NCI-H748 treated with DMSO at 0.1 percent for 48 hours (cell line): ENCODE data around the gene RGL3.
"Not testable (repeated sequence)": the region's sequence is repeated elsewhere in the genome, so short reads cannot be mapped to it uniquely, and the experiment has no call there.

Experiments used
- DNase-seq: peaks from one replicate; lab custom pipeline; 2025; lab: John Stamatoyannopoulos, UW

Gene RGL3

DNA sequence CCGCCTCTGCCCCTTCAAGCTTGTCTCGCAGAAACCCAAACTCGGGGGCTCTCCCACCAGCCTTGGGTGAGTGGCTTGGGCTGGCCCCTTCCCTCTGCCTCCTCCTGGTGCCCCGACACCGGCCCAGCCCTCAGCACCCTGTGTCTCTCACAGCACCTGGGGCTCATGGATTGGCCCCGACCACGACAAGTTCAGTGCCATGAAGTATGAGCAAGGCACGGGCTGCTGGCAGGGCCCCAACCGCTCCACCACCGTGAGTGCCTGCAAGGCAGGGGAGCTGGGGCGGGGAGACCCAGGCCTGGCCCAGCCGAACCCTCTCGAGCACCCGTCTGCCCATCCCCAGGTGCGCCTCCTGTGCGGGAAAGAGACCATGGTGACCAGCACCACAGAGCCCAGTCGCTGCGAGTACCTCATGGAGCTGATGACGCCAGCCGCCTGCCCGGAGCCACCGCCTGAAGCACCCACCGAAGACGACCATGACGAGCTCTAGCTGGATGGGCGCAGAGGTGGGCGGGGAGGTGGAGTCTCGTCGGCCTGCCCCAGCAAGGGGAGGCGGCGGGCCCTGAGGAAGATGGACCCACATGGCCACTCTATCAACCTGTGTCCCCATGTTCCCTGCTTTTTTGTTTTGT, 29.9 kb upstream of the RGL3 start:
- DNase-seq: no peak

DNA sequence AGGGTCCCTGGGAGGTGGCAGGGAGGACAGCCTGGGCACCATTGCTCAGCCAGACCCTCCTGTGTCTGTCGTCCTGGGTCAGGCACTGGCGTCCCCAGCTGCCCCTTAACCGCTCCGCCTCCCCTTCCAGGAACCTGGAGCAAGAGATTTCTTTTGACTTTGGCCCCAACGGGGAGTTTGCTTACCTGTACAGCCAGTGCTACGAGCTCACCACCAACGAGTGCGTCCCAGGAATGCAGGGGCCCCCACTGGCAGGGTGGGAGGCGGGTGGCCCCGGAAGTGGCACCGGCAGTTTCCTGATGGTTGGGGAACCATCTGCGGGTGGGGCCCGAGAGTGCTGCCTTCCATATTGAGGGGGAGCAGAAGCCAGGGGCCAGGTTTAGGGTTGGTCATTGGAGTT, 29.3 kb upstream of the RGL3 start:
- no peak for DNase-seq

DNA sequence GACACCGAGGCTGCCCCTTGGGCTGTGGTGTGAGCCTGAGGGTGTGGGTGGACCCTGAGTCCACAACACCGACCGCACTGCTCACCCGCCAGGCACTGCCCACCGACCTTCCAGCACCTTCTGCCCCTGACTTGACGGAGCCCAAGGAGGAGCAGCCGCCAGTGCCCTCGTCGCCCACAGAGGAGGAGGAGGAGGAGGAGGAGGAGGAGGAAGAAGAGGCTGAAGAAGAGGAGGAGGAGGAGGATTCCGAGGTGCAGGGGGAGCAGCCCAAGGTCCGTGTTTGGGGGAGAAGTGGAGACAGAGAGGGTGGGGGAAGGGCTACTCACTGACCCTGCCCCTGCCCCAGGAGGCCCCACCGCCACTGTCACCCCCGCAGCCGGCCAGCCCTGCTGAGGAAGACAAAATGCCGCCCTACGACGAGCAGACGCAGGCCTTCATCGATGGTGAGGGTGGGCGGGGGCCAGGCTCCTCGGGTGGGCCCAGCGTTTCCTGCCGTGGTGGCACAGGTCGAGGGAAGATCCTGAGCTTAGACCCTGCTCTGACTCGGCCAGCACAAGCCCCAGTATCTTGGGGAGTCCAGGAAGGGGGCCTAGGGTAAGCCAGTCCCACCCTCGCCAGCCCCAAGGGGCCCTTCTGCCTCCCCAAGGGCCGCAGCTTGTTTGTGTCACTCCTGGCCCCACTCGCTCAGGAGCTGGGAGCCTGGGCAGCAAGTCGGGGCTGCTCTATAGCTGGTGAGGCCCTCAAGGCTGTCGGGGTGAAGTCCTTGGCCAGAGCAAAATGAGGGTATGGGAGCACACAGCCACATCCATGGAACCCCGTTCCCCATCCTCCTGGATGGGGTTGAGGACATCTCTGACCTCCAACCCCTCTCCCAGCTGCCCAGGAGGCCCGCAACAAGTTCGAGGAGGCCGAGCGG, 28.5 kb upstream of the RGL3 start:
- no peak for DNase-seq

DNA sequence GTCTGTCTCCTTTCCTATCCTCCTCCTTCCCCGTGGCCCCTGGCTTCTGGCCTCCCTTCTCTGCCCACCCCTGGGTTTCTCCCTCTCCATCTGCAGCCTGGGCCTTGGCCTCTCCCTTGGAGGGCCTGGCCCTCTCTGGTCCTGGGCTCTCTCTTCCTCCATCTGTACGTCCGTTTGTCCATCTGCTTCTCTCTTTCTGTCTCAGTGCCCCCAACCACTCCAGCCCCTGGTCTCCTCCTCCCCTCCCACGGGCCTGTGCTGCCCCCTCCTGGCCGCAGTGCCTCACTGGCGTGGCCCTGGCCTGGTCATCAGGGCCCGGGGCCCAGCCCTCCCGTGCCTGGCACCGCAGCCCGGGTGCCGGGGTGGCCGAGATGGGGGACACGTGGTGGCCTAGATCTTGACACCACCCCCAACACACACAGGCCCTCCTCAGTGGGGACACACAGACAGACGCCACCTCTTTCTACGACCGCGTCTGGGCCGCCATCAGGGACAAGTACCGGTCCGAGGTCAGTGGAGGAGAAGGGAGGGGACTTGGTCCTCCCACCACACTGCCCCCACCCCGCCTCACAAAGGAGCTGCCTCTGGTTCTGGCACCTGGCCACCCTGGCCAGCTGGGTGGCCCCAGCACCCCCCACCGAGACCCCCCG, 27.7 kb upstream of the RGL3 start:
- DNase-seq: no peak

DNA sequence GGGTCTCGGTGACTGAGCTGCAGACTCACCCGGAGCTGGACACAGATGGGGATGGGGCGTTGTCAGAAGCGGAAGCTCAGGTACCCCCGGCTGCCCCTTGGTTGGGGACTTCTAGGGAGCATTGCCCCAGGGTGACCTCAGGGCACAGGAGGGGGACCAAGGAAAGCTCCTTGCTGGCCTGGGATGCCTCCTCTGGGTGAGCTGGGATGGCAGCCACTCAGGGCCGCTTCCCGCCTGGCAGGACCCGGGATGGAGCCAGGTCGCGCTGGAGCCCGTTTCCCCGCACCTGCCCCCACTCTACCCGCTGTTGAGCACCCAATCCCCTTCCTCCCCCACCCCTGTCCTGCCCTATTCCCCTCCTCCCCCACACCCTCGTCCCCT, 27.1 kb upstream of the RGL3 start:
- no peak for DNase-seq

DNA sequence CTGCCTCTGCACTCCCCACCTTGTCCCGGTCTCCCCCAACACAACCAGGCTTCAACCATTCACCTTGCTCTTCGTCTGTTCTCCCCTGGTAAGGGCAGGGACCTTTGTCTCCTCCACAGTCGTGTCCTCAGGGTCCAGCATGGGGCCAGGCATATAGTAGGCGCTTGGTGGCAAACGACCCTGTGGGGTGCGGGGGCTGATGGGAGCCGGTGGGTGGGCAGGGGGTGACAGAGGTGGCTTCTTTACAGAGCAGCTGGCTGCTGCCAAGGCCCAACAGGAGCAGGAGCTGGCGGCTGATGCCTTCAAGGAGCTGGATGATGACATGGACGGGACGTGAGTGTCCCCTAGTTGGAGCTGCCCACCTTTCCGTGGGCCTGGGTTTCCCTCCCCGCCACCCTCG, 26.0 kb upstream of the RGL3 start:
- no peak for DNase-seq

DNA sequence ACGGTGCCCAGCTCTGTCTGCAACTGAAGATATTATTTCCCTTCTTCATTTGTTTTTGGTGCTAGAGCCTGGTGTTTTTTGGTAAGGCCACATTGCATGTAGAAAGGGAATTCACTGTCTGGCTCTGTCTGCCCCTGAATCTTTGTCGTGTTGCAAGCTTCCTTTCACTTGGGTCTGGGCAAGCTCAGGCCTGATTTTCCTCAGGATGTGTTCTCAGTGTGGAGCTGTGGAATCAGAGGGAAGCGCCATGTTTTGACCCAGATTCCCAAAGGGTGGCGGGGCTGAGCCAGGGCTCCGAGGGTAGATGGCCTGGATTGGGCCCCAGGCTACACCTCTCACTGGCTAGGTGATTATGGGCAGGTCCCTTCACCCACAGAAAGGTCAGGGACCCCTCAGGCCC, 24.9 kb upstream of the RGL3 start:
- no peak for DNase-seq

DNA sequence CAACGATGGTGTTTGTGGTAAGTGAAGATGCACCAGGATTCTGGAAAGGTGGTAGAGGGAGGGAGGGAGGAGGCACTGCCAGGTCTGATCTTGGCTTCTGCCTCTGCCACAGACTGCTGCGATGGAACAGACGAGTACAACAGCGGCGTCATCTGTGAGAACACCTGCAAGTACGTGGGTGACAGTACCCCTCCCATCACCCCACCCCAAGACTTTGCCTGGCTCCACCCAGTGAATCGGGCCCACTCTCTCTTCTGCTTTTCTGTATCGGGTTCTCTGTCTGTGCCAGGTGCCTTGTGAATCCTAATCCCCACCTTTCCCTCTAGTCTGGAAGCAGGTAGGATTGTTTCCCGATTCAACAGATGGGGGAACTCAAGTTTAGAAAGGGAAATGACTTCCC, 18.8 kb upstream of the RGL3 start:
- no peak for DNase-seq

DNA sequence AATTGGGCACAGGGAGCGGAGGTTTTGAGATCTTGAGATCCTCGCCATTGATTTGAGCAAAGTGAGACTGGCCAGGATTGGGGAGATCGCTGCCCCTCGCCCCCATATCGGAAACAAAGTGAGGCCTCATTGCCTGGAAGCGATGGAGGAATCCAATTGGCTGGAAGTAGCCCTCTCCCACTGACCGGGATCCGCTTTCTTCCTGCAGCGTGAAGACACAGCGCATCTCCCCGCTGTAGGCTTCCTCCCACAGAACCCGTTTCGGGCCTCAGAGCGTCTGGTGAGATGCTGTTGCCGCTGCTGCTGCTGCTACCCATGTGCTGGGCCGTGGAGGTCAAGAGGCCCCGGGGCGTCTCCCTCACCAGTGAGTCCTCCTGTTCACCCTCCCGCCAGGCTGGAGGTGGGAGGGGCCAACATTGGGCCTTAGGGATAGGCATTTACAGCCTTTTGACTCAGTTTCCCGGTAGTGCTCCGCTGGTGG, 16.8 kb upstream of the RGL3 start:
- no peak for DNase-seq

DNA sequence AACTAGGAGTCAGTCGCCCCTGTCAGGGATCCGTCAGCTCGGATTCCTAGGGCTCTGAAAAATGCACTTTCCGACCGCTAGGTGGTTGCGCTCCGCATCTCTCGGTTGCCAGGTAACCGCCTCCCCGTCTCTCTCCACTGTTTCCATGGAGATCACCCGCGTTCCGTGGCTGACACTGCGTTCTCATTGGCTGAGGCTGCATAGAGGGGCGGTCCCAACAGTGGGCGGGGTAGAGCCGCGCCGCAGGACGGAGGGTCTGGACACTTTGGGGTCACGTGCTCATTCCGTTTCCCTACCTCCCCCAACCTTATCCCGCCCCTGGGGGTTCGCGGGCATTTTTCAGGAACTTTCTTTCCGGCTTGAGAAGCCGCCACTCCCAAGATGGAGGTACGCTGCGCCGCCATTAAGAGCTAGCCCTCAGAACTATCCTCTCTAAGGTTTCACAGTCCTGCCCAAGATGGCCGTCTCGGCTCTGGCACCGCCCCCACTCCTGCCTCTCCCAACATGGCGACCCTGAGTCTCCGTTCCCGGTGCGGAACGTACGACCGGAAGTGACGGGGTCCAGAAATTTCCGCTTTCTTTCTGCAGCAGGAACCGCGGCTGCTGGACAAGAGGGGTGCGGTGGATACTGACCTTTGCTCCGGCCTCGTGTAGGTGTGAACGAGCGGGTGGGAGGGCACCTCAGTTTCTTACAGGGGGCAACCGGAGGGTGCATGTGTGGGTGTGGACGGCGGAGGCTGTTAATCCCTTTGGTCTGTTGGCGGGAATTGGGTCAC, 16.1 kb upstream of the RGL3 start, which contains the start of the genes ODAD3 and PRKCSH:
Gene ODAD3 (minus strand): TSS at position 65 of the 776 bp plus-strand sequence. CDS start 105 bp downstream, outside the sequence.
Gene PRKCSH (plus strand): TSS at position 579 of the 776 bp plus-strand sequence. CDS start 483 bp downstream, outside the sequence.
- peak; percentile 92 for DNase-seq

DNA sequence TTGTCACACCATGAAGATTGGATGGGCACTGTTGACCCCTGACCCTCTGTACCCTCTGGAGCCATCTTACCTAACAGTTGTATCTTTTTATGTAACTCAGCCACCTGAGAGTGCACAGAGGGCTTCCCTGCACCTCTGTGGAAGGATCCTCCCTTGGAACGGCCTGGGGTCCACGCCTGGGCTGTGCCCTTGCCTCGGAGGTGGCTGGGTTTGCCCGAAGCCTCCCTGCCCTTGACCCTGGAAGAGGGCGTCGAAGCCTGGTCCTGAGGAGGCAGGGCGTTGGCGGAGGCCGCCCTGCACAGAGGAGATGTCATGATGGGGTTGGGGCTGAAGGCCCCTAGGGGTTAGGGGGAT, 15.6 kb upstream of the RGL3 start:
- DNase-seq: no peak

DNA sequence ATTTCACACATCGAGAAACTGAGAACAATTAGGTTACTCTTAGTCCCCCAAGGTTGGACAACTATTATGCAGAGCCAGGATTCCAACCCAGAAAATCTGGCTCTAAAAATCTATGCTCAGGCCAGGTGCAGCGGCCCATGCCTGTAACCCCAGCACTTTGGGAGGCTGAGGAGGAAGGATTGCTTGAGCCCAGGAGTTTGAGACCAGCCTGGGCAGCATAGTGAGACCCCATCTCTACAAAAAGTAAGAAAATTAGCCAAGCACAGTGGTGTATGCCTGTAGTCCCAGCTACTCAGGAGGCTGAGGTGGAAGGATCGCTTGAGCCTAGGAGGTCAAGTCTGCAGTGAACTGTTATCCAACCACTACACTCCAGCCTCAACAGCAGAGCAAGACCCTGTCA, 14.4 kb upstream of the RGL3 start:
- not testable (repeated sequence) for DNase-seq

DNA sequence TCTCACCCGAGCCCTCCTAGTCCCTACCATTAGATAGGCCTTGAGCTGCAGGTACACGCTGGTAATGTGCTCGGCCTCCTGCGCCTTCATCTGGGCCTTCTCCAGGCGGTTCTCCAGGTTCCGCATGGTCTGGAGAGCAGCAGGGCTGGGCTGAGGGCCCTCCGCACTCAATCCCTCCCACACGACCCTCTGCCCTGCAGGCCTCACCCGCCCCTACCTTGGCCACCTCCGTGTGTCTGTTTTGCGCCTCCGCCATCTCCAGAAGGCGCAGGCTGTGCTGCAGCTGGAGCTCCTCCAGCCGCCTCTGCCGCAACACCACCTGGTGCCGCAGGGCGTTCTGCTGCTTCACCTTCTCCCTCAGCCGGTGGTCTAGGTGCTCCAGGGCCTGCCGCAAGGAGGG, 7.5 kb upstream of the RGL3 start:
- DNase-seq: no peak

DNA sequence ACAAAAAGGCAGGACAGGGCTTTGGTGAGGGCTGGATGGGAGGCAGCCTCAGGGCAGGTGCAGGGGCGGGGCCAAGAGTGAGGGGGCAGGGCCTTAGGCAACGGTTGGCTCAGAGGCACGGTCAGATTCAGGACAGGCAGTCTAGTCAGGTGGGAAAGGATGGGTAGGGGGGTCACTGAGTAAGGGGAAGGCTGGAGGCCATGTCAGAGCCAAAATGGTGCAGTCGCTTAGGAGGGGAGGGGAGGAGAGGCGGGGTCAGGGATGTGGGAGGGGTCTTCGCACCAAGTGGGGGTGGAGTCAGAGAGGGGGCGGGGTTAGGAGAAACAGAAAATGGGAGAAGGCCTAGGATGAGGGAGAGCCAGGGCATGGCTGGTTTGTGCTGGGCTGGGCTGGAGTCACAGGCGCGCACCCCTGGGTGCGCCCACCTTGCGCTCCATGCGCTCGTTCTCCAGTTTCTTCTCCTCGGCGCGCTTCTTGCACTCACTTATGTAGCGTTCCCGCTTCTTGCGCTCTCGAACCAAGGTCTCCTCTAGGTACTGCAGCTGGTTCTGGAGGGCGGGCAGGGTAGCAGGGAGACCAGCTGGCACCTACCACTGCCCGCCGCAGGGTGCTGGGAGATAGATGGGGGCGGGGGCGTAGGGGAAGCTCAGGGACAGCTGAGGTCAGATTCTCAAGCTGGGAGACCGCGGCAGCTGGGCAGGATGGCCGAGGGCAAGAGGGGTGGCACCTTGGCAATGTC, 6.8 kb upstream of the RGL3 start:
- no peak for DNase-seq

DNA sequence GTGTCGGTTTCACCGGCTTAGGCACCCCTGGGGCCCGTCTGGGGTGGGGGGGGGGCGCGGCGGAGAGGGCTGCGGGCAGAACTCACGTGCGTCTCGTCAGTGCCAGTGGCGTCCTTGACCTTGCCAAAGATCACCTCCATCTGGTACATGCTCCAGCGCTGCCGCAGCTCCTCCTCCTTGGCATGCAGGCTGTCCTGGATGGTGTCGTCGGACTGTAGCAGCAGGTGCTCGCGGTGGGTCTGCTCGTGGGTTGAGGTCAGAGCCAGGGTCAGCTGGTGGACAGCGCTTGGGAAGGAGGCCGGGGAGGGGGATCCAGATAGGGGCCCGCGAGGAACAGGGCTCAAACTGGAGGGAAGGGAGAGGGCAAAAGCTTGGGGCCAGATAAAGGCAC, 4.7 kb upstream of the RGL3 start:
- DNase-seq: no peak

DNA sequence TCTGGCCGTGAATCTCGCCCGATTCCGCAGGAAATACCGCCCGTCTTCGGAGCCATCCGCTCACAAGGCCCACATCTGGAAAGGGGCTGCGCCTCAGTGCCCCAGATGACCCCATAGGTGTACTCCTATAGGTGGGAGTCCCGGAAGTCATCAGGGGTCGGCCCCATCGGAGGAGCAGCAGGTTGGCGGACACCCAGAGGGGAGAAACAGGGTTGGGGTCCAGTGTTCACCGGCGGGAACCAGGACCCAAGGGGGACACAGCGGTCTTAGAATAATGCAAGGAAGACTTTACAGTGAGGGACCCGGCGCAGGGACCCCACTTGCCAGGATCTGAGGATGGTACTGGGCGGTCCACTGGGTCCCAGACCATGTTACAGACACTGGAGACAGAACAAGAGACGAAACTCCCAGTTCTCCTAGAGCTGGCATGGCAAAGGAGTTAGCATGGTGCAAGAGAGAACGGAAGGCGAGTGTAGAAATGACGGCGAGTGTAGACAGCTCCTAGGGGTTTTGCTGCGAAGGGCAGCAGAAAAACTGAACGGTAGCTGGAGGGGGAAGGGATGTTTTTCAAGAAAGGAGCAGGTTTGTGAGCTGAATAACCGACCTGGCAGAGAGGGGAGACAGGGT, 4.2 kb upstream of the RGL3 start:
- DNase-seq: no peak

DNA sequence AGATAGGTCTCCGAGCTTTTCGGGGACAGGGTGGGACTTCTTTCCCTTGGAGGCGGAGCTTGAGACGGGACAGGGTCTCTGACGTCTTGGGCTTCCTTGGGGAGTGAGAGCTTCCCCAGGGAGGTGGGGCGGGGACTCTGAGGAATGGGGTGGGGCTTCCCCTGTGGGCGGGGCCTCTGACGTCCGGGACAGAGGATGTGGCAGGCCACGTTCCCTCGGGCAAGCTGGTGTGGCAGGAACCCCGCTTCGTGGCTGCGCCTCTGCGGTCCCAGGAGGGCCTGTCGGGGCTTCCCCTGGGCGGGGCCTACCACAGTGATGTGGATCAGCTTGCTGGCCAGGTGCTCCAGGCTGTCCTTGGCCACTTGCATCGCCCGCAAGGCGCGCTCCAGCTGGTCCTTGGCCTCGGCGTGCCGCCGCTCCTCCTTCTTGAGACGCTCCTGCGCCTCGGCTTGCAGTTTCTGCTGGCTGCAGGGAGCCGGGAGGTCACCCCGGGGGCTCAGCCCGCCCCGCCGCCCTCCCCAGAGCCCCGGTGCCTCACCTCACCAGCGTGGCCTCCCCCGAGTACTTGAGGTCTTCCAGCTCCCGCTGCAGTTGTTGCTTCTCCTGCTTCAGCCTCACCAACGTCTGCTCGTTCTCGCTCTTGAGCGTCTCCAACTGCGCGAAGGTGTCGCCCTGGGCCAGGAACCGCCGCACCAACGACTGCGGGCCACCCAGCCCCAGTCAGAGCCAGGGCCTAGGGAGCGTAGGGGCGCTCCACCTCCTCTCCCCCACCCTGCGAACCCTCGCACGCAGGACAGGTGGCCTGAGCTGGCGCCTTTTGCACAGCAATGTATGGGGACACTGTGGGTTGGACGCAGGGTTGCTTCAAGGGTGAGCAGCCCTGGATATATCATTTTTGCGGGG, 3.3 kb upstream of the RGL3 start:
- no peak for DNase-seq

DNA sequence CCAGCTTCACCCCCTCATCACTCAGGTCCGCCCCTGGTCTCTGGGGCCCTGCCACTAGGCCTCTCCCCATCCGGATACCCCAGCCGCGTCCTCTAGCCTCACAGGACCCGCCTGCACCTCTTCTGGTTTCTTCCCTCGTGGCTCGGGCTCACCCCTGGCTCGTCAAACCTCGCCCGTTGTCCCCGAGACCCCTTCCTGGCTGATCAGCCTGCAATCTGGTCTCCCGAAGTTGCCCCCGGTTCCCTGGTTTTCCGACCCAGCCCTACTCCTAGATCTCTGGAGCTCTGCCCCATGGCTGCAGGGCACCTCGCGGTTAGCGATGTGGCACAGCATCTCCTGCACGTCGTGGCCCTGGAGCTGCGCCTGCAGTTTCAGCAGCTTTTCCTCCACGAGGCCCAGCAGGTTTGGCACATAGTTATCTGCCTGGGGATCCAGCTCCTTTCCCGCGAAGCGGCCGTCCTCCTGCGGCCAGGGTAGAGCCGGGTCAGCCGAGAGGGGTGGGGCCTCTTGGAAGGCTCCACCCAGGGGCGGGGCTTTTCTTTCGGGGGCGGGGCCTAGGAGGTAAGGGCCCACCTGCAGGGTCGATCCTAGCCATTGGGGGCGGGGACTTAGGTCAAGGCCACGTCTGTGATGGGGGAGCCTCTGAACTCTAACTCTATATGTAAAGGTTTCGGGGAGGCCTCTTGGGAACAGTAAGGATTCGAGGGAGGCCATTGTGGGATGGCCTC, 2.4 kb upstream of the RGL3 start:
- DNase-seq: no peak
